CMK (cell line): ENCODE results near the gene HSPB8.
"Not testable (repeated sequence)": the region's sequence is repeated elsewhere in the genome, so short reads cannot be mapped to it uniquely, and the experiment has no call there.

ENCODE experiments used
- DNase-seq: peaks from one replicate; pipeline ENCODE4 v3.0.0-alpha.2; 2010; ENCODE audit warnings: low read depth

The HSPB8 gene

GRCh38 chr12:119206348-119207062 is 27.8 kb downstream of the HSPB8 start:
- no peak for DNase-seq

DNA sequence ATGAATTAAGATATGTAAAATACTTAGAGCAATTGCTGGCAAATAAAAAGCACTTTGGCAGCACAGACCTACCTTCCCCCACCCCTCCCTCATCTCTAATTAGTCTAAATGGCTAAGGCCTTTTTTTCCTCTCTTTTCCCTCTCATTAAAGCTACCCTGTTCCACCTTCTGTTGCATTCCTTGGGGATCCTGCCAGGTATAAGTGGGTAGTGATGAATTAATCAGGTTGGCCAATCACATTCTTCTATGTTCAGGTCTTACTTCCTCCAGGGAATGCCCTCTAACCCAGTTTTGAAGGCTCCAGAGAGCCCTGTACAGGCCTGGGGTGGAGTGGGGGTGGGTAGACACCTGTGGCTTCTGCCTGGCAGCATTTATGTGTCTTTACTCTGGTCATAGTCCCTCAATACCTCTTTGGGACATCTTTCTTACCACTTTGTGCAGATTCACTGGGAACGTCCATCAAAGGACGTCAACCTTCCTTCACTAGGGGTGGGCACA is 28.4 kb downstream of the HSPB8 start:
- no peak for DNase-seq

GRCh38 chr12:119208626-119209061 is 29.9 kb downstream of the HSPB8 start:
- DNase-seq = no peak

GRCh38 chr12:119211884-119212283 is 33.2 kb downstream of the HSPB8 start:
- no peak for DNase-seq

DNA sequence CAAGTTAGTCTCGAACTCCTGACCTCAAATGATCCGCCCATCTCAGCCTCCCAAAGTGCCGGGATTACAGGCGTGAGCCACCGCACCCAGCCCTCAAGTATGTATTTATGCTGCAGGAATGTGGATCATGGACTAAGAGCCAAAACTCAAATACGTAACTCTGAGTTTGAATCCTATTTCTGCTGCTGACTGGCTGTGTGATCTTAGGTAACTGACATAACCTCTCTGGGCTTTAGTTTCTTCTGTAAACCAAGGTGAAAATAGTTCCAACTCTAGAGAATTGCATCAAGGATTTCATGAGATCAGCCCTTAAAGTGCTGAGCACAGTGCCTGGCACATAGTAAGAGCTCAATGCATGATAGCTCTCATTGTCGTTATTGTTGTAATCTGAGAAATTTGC is 37.4 kb downstream of the HSPB8 start:
- DNase-seq = no peak

- DNase-seq = not testable (repeated sequence)
Observed at GRCh38 chr12:119218875-119219274, 40.1 kb downstream of the HSPB8 start.

GRCh38 chr12:119222222-119222951 is 43.7 kb downstream of the HSPB8 start:
- DNase-seq = no peak

GRCh38 chr12:119225454-119225853 is 46.7 kb downstream of the HSPB8 start:
- no peak for DNase-seq

- no peak for DNase-seq
Observed at GRCh38 chr12:119227292-119227691, 48.6 kb downstream of the HSPB8 start.

- DNase-seq = no peak
Observed at GRCh38 chr12:119229205-119229604, 50.5 kb downstream of the HSPB8 start.

GRCh38 chr12:119229837-119230236 is 51.1 kb downstream of the HSPB8 start:
- no peak for DNase-seq

- no peak for DNase-seq
Observed at GRCh38 chr12:119230807-119231206, 52.1 kb downstream of the HSPB8 start.

GRCh38 chr12:119231774-119232173 is 53.0 kb downstream of the HSPB8 start:
- no peak for DNase-seq

GRCh38 chr12:119235197-119235751 is 56.5 kb downstream of the HSPB8 start:
- no peak for DNase-seq

DNA sequence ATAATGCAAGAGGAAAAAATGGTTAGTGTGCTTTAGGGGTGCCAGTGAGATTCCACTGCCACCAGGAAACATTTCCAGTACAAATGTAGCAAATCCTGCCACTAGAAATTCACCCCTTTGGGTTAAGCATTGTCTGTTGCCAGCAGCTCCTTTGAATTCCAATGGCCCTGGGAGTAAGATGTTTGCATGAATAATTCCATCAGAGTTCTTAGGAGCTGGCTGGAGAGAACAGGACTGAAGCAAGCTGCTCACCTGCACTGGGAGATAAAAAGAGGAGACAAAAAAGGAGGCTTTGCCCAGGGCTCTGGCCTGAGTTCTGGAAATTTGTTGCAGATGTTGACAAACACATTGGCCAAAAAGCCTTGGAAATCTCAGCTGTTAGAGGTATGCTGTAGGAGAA is 57.6 kb downstream of the HSPB8 start:
- no peak for DNase-seq

DNA sequence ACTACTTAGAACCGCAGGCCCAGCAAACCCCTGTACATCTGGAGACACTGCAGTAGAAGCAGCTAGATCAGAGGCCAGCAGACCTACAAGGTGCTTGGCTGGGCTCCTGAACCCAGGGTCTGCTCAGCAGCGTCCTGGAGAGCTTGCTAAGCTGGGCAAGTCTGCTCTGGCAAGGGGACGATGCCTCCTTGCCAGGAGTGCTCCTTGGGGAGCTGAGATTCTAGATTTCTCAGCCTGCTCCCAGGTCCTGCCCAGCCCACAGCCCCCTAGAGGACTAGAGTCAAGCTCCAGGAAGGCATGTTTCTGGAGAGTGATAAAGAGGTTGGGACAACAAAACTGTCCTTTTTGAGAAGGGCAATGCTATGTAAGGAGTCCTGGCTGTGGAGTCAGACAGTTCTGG is 60.3 kb downstream of the HSPB8 start:
- no peak for DNase-seq

- DNase-seq = no peak
Observed at GRCh38 chr12:119241049-119241448, 62.3 kb downstream of the HSPB8 start.

- DNase-seq = no peak
Observed at GRCh38 chr12:119241580-119242169, 62.9 kb downstream of the HSPB8 start.
